Activated CD8-positive, alpha-beta T cell treated with anti-CD3 and anti-CD28 coated beads for 36 hours (primary cell): ENCODE measurements around the gene SESTD1. TPM values are rescaled to one million over a fixed set of nuclear protein-coding genes. Genes with fewer than 3 reads are reported as not detected.
"Not testable (repeated sequence)": the region's sequence is repeated elsewhere in the genome, so short reads cannot be mapped to it uniquely, and the experiment has no call there.

Experiments used
- ATAC-seq: fragments of 200-7000 bp; cut with Tn5 transposase; one replicate; pipeline ENCODE4 v1.10.0; 2021; ENCODE audit warnings: mild to moderate bottlenecking, moderate library complexity
- CTCF ChIA-PET: fragments of 350-600 bp; sonication (Branson Sonifier 250); formaldehyde crosslinking; loops from one replicate; lab custom pipeline; 2021; ENCODE audit warnings: antibody characterized with exemption; lab: Charles Lee
- POLR2A ChIA-PET: fragments of 350-600 bp; sonication (Branson Sonifier 250); formaldehyde crosslinking; loops from one replicate; lab custom pipeline; 2021; ENCODE audit warnings: antibody characterized with exemption; lab: Charles Lee
- DNase-seq: peaks from one replicate; pipeline ENCODE4 v3.0.0-alpha.2; 2020
- H3K27ac Mint-ChIP-seq: one replicate; pipeline ENCODE4 v1.8.0; 2021; ENCODE audit warnings: mild to moderate bottlenecking, mixed read lengths
- H3K27me3 Mint-ChIP-seq: one replicate; pipeline ENCODE4 v1.8.0; 2021; ENCODE audit warnings: mixed read lengths
- H3K36me3 Mint-ChIP-seq: one replicate; pipeline ENCODE4 v1.8.0; 2021; ENCODE audit warnings: low read depth, mixed read lengths
- H3K4me1 Mint-ChIP-seq: one replicate; pipeline ENCODE4 v1.8.0; 2021; ENCODE audit warnings: low read depth, mixed read lengths
- H3K4me3 Mint-ChIP-seq: one replicate; pipeline ENCODE4 v1.8.0; 2021; ENCODE audit warnings: mild to moderate bottlenecking, moderate library complexity, mixed read lengths
- H3K9me3 Mint-ChIP-seq: one replicate; pipeline ENCODE4 v1.8.0; 2021; ENCODE audit warnings: mixed read lengths
- CTCF ChIP-seq: fragments of 200-600 bp; IDR thresholded peaks from one replicate; pipeline ENCODE4 v1.8.0; 2022; ENCODE audit warnings: antibody characterized with exemption, mild to moderate bottlenecking
- intact Hi-C: fragments of 100-400 bp; cut with micrococcal nuclease; formaldehyde crosslinking; loops from one replicate; pipeline ENCODE4 v1.10.0; 2022
- total RNA-seq, 2 experiments: library from RNA; stranded (reverse); gene quantifications; one replicate each; pipeline ENCODE4 v1.2.3, GENCODE V29; 2021

Gene SESTD1
- total RNA-seq, 2 experiments from 2014 or later, result 2.6 to 5.6 TPM

GRCh38 chr2:179201869-179202268, 62.8 kb downstream of the SESTD1 start:
- ChIA-PET POLR2A (no interaction called here), CTCF (no interaction called here)
- intact Hi-C loops, result no loop called here
- H3K27ac Mint-ChIP-seq, result no peak overlapping the region
- ATAC-seq (no peak), DNase-seq (no peak)
- peaks cover 15% of the 10 kb centered on the region for H3K9me3 Mint-ChIP-seq
- no peaks in the 10 kb centered on the region for H3K27me3 Mint-ChIP-seq
- TF ChIP-seq CTCF, result no peak
- no peaks in the 10 kb centered on the region for H3K36me3 Mint-ChIP-seq
- no peaks in the 10 kb centered on the region for H3K4me1 Mint-ChIP-seq
- H3K4me3 Mint-ChIP-seq, result no peak overlapping the region

- H3K27ac Mint-ChIP-seq, DNase-seq, ATAC-seq, intact Hi-C loops, H3K4me3 Mint-ChIP-seq, H3K4me1 Mint-ChIP-seq, CTCF ChIA-PET, H3K9me3 Mint-ChIP-seq, H3K36me3 Mint-ChIP-seq, POLR2A ChIA-PET, H3K27me3 Mint-ChIP-seq: not testable (repeated sequence)
These were observed 68.6 kb downstream of the SESTD1 start for GRCh38 chr2:179195926-179196590.

GRCh38 chr2:179195141-179195540, 69.5 kb downstream of the SESTD1 start:
- no peaks in the 10 kb centered on the region for H3K4me1 Mint-ChIP-seq
- ChIA-PET POLR2A (no interaction called here), CTCF (no interaction called here)
- no peaks in the 10 kb centered on the region for H3K36me3 Mint-ChIP-seq
- DNase-seq (no peak), ATAC-seq (no peak)
- H3K4me3 Mint-ChIP-seq, result no peak overlapping the region
- no peak overlapping the region for H3K27ac Mint-ChIP-seq
- intact Hi-C loops, result no loop called here
- no peaks in the 10 kb centered on the region for H3K27me3 Mint-ChIP-seq
- TF ChIP-seq CTCF, result no peak
- H3K9me3 Mint-ChIP-seq, result peaks cover 8% of the 10 kb centered on the region

- DNase-seq (no peak), ATAC-seq (no peak)
- no peak for TF ChIP-seq CTCF
- Mint-ChIP-seq H3K36me3 (no peaks in the 10 kb centered on the region), H3K4me1 (no peaks in the 10 kb centered on the region), H3K9me3 (peaks cover 11% of the 10 kb centered on the region), H3K27me3 (no peaks in the 10 kb centered on the region), H3K27ac (no peak overlapping the region), H3K4me3 (no peak overlapping the region)
- CTCF ChIA-PET, result no interaction called here
- POLR2A ChIA-PET, result no interaction called here
- intact Hi-C loops, result no loop called here
These were observed 70.8 kb downstream of the SESTD1 start for GRCh38 chr2:179193759-179194394.

GRCh38 chr2:179191110-179191509, 73.5 kb downstream of the SESTD1 start:
- TF ChIP-seq CTCF, result no peak
- Mint-ChIP-seq H3K36me3 (peaks cover 2% of the 10 kb centered on the region), H3K4me3 (no peak overlapping the region), H3K9me3 (peaks cover 7% of the 10 kb centered on the region), H3K27me3 (no peaks in the 10 kb centered on the region), H3K4me1 (no peaks in the 10 kb centered on the region), H3K27ac (no peak overlapping the region)
- POLR2A ChIA-PET, result no interaction called here
- ATAC-seq (no peak), DNase-seq (no peak)
- CTCF ChIA-PET, result no interaction called here
- intact Hi-C loops, result no loop called here
